ENCODE measurements around the gene NPR3.

NPR3 gene

GRCh38 chr5:32686799-32687498 lies 24.2 kb upstream of the NPR3 start:
- Histone ChIP-seq H3K27ac (ENCODE audit: low read length) (no peak overlapping the region), H3K4me1 (ENCODE audit: control insufficient read depth, insufficient read depth, low read length) (peaks cover 8% of the 10 kb centered on the region), H3K9me3 (ENCODE audit: control insufficient read depth in 2 of 2, low read length in 2 of 2) (peaks cover 0 to 5% of the 10 kb centered on the region in 2 donors), H3K4me3 (ENCODE audit: low read length in 2 of 2) (no peak overlapping the region), H3K36me3 (ENCODE audit: control insufficient read depth in 2 of 2, insufficient read depth in 2 of 2, low read length in 2 of 2) (no peaks in the 10 kb centered on the region), H3K9ac (ENCODE audit: low read length in 2 of 2) (no peak overlapping the region), H3K27me3 (ENCODE audit: control insufficient read depth in 1 of 2, insufficient read depth in 2 of 2, low read length in 2 of 2) (no peaks in the 10 kb centered on the region)

DNA sequence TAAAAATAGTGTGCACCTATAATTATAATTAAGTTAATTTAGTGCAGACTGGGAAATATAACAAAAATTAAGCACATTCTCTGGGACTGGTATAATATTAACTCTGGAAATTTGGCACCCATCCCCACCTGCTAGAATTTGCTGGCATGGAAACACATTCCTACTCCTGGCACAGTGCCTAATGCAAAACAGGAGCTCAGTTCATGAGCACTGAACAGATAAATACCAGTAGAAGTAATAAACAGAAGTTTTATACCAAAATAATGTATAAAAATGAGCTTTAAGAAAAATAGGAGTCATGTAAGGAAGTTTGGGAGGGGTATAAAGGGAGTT lies 23.7 kb upstream of the NPR3 start:
- H3K27me3 ChIP-seq (ENCODE audit: control insufficient read depth in 1 of 2, insufficient read depth in 2 of 2, low read length in 2 of 2): no peaks in the 10 kb centered on the region
- H3K9me3 ChIP-seq (ENCODE audit: control insufficient read depth in 2 of 2, low read length in 2 of 2): peaks cover 0 to 5% of the 10 kb centered on the region in 2 donors
- H3K4me1 ChIP-seq (ENCODE audit: control insufficient read depth, insufficient read depth, low read length): peaks cover 8% of the 10 kb centered on the region
- no peaks in the 10 kb centered on the region for H3K36me3 ChIP-seq (ENCODE audit: control insufficient read depth in 2 of 2, insufficient read depth in 2 of 2, low read length in 2 of 2)
- no peak overlapping the region for H3K9ac ChIP-seq (ENCODE audit: low read length in 2 of 2)
- H3K4me3 ChIP-seq (ENCODE audit: low read length in 2 of 2): no peak overlapping the region
- no peak overlapping the region for H3K27ac ChIP-seq (ENCODE audit: low read length)

DNA sequence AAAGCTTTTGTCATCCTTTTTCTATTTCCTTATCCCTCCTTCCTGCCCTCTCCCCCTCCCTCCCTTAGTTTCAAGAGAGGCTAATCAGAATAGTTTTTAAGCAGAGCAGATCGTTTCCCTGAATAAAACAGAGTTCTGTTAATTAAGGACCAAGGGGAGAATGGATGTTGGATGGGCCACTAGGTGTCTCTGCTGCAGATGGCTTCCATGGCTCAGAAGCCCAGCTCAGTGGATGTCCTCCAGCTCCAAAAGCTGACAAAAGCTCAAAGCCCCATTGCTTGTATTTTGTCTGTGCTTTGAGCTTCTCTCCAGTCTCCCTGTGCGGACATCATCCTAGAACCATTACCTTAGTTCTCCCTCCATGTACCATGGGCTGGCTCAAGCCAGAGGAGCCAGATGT lies 21.0 kb upstream of the NPR3 start:
- Histone ChIP-seq H3K36me3 (ENCODE audit: control insufficient read depth in 2 of 2, insufficient read depth in 2 of 2, low read length in 2 of 2) (no peaks in the 10 kb centered on the region), H3K4me1 (ENCODE audit: control insufficient read depth, insufficient read depth, low read length) (peaks cover 6% of the 10 kb centered on the region), H3K27ac (ENCODE audit: low read length) (no peak overlapping the region), H3K9me3 (ENCODE audit: control insufficient read depth in 2 of 2, low read length in 2 of 2) (no peaks in the 10 kb centered on the region), H3K4me3 (ENCODE audit: low read length in 2 of 2) (no peak overlapping the region), H3K27me3 (ENCODE audit: control insufficient read depth in 1 of 2, insufficient read depth in 2 of 2, low read length in 2 of 2) (no peaks in the 10 kb centered on the region), H3K9ac (ENCODE audit: low read length in 2 of 2) (no peak overlapping the region)

GRCh38 chr5:32690666-32691065 lies 20.5 kb upstream of the NPR3 start:
- H3K27ac ChIP-seq (ENCODE audit: low read length): no peak overlapping the region
- peaks cover 6% of the 10 kb centered on the region for H3K4me1 ChIP-seq (ENCODE audit: control insufficient read depth, insufficient read depth, low read length)
- no peak overlapping the region for H3K4me3 ChIP-seq (ENCODE audit: low read length in 2 of 2)
- H3K27me3 ChIP-seq (ENCODE audit: control insufficient read depth in 1 of 2, insufficient read depth in 2 of 2, low read length in 2 of 2): no peaks in the 10 kb centered on the region
- no peak overlapping the region for H3K9ac ChIP-seq (ENCODE audit: low read length in 2 of 2)
- H3K9me3 ChIP-seq (ENCODE audit: control insufficient read depth in 2 of 2, low read length in 2 of 2): no peaks in the 10 kb centered on the region
- no peaks in the 10 kb centered on the region for H3K36me3 ChIP-seq (ENCODE audit: control insufficient read depth in 2 of 2, insufficient read depth in 2 of 2, low read length in 2 of 2)

DNA sequence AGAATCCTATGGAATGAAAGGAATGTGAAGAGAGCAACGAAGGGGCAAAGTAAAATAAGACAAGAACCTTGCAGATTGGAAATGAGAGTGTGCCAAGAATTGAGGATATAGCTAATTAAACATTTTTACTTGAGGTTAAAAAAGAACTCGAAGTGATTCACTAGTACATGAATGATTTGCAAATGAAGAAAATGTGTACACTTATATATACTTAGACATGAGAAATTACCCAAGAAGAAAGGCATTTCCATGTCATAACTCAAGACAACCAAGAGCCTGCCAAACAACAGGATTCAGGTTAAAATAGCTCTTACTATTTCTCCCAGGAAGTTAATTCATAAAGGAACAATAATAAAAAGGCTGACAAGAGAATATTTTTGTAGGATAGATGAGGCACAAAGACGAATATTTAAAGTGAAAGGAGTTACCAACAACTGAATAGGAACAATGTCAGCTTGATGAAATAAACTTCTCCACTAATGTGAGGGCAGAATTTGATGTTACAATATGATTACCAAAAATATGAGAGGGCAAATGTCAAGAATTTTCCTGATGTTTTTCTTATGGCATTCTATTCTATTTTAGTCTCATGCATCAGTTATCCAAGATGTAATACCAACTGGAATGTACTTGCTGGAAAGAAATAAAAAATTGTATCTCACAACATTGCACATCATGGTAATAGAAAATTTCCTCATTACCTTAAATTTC lies 18.9 kb upstream of the NPR3 start:
- Histone ChIP-seq H3K4me3 (ENCODE audit: low read length in 2 of 2) (no peak overlapping the region), H3K4me1 (ENCODE audit: control insufficient read depth, insufficient read depth, low read length) (peaks cover 1% of the 10 kb centered on the region), H3K9me3 (ENCODE audit: control insufficient read depth in 2 of 2, low read length in 2 of 2) (no peaks in the 10 kb centered on the region), H3K27me3 (ENCODE audit: control insufficient read depth in 1 of 2, insufficient read depth in 2 of 2, low read length in 2 of 2) (no peaks in the 10 kb centered on the region), H3K36me3 (ENCODE audit: control insufficient read depth in 2 of 2, insufficient read depth in 2 of 2, low read length in 2 of 2) (no peaks in the 10 kb centered on the region), H3K27ac (ENCODE audit: low read length) (no peak overlapping the region), H3K9ac (ENCODE audit: low read length in 2 of 2) (no peak overlapping the region)

DNA sequence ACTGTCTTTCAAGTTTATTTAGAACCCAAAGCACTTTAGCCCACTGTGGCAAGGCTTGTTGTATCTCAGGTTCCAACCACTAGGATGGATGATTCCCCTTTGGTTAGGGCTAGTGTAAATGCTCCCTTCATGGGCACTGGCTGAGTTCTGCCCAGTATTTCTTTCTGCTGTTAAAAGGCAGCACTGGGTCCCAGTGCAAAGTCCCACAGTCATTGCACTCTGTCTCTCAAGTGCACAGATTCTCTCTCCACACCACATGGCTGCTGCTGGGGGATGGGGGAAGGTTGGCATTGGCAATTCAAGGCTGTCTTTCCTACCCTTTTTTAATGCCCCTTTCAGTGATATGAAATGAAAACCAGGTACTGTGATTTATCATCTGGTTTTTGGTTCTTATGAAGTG lies 7.2 kb upstream of the NPR3 start:
- H3K4me3 ChIP-seq (ENCODE audit: low read length in 2 of 2): no peak overlapping the region
- H3K4me1 ChIP-seq (ENCODE audit: control insufficient read depth, insufficient read depth, low read length): no peaks in the 10 kb centered on the region
- H3K27me3 ChIP-seq (ENCODE audit: control insufficient read depth in 1 of 2, insufficient read depth in 2 of 2, low read length in 2 of 2): no peaks in the 10 kb centered on the region
- H3K9me3 ChIP-seq (ENCODE audit: control insufficient read depth in 2 of 2, low read length in 2 of 2): no peaks in the 10 kb centered on the region
- no peaks in the 10 kb centered on the region for H3K36me3 ChIP-seq (ENCODE audit: control insufficient read depth in 2 of 2, insufficient read depth in 2 of 2, low read length in 2 of 2)
- H3K9ac ChIP-seq (ENCODE audit: low read length in 2 of 2): no peak overlapping the region
- no peak overlapping the region for H3K27ac ChIP-seq (ENCODE audit: low read length)

- Histone ChIP-seq H3K27ac (ENCODE audit: low read length) (no peak overlapping the region), H3K9me3 (ENCODE audit: control insufficient read depth in 2 of 2, low read length in 2 of 2) (no peaks in the 10 kb centered on the region), H3K4me3 (ENCODE audit: low read length in 2 of 2) (no peak overlapping the region), H3K36me3 (ENCODE audit: control insufficient read depth in 2 of 2, insufficient read depth in 2 of 2, low read length in 2 of 2) (no peaks in the 10 kb centered on the region), H3K4me1 (ENCODE audit: control insufficient read depth, insufficient read depth, low read length) (peaks cover 13% of the 10 kb centered on the region), H3K9ac (ENCODE audit: low read length in 2 of 2) (no peak overlapping the region), H3K27me3 (ENCODE audit: control insufficient read depth in 1 of 2, insufficient read depth in 2 of 2, low read length in 2 of 2) (peaks cover 0 to 4% of the 10 kb centered on the region in 2 donors)
Observed at GRCh38 chr5:32707418-32707997, 3.6 kb upstream of the NPR3 start.

DNA sequence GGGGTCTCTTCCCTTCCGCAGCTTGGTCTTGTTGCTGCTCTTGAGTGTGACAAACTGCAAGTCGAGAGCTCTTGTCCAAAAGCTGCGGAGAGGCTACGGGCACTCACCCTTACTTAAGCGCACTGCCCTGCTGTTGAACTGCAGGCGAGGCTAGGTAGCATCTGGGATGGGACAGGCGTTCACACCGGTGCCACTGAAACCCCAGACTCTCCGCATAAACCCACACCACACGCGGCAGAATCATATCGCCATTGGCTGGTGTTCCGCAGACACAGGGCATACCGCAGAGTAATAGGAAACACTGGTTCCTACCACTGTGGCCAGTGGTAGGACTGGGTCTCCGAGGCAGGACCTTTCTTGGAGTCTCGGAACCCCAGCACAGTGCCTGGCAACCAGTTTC lies 2.2 kb upstream of the NPR3 start:
- Histone ChIP-seq H3K36me3 (ENCODE audit: control insufficient read depth in 2 of 2, insufficient read depth in 2 of 2, low read length in 2 of 2) (no peaks in the 10 kb centered on the region), H3K27ac (ENCODE audit: low read length) (peak overlapping the region; percentile 80), H3K4me1 (ENCODE audit: control insufficient read depth, insufficient read depth, low read length) (peaks cover 28% of the 10 kb centered on the region), H3K27me3 (ENCODE audit: control insufficient read depth in 1 of 2, insufficient read depth in 2 of 2, low read length in 2 of 2) (peaks cover 0 to 12% of the 10 kb centered on the region in 2 donors), H3K9me3 (ENCODE audit: control insufficient read depth in 2 of 2, low read length in 2 of 2) (no peaks in the 10 kb centered on the region), H3K4me3 (ENCODE audit: low read length in 2 of 2) (no peak overlapping the region), H3K9ac (ENCODE audit: low read length in 2 of 2) (peak overlapping the region in 1 of 2 donors; percentile 46)

DNA sequence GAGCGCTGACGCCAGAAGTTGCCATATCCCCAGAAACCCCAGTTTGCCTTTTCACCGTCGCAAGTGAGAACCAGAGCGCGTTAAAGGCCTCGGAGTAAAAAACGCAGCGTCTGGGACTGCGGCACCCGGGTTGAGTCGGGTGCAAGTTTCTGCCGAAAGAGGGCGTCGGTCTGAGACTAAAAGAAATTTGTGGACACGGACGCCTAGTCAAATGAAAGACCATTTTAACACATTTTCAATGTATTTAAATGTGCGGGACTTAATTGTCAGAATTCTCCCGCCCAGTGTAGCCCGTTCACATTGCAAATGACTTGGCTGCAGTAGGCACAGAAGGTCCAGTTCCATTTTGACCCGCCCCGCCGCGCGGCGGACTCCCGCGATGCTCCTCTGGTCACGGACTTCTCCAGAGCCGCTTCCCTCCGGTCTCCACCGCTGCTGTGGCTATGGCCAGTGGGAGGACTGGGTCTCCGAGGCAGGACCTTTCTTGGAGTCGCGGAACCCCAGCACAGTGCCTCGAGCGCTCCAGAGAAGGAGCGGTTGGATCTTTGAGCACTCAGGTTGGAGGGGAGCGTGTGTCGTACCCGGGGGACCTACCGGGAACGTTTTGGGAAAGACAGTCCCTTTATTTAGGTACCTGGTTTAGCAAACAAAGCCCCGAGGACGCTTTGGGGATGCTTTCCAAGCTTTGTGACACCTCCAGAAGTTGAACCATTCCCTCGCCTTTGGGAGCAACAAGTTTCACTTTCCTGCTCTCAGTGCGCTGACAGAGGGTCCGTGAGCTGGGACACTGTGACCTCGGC lies 1.2 kb upstream of the NPR3 start:
- Histone ChIP-seq H3K4me1 (ENCODE audit: control insufficient read depth, insufficient read depth, low read length) (peaks cover 31% of the 10 kb centered on the region), H3K27ac (ENCODE audit: low read length) (peak overlapping the region; percentile 80), H3K36me3 (ENCODE audit: control insufficient read depth in 2 of 2, insufficient read depth in 2 of 2, low read length in 2 of 2) (no peaks in the 10 kb centered on the region), H3K9ac (ENCODE audit: low read length in 2 of 2) (peak overlapping the region; percentile 59 to 86), H3K27me3 (ENCODE audit: control insufficient read depth in 1 of 2, insufficient read depth in 2 of 2, low read length in 2 of 2) (peaks cover 0 to 12% of the 10 kb centered on the region in 2 donors), H3K9me3 (ENCODE audit: control insufficient read depth in 2 of 2, low read length in 2 of 2) (no peaks in the 10 kb centered on the region), H3K4me3 (ENCODE audit: low read length in 2 of 2) (peak overlapping the region; percentile 92)

- peak overlapping the region; percentile 87 to 92 for H3K4me3 ChIP-seq (ENCODE audit: low read length in 2 of 2)
- no peaks in the 10 kb centered on the region for H3K9me3 ChIP-seq (ENCODE audit: control insufficient read depth in 2 of 2, low read length in 2 of 2)
- H3K9ac ChIP-seq (ENCODE audit: low read length in 2 of 2): peak overlapping the region in 1 of 2 donors; percentile 54
- H3K27ac ChIP-seq (ENCODE audit: low read length): peak overlapping the region; percentile 24
- no peaks in the 10 kb centered on the region for H3K36me3 ChIP-seq (ENCODE audit: control insufficient read depth in 2 of 2, insufficient read depth in 2 of 2, low read length in 2 of 2)
- H3K27me3 ChIP-seq (ENCODE audit: control insufficient read depth in 1 of 2, insufficient read depth in 2 of 2, low read length in 2 of 2): peaks cover 0 to 12% of the 10 kb centered on the region in 2 donors
- H3K4me1 ChIP-seq (ENCODE audit: control insufficient read depth, insufficient read depth, low read length): peaks cover 31% of the 10 kb centered on the region
Observed at GRCh38 chr5:32711362-32711680, 200 bp downstream of the NPR3 start.
